Heart right ventricle (tissue), 16 donors: ENCODE results near the gene TJP1. TPM values are rescaled to one million over a fixed set of nuclear protein-coding genes. Genes with fewer than 3 reads are reported as not detected.

Experiments
- ATAC-seq, 8 donors: fragments of 200-7000 bp; cut with Tn5 transposase; one replicate each; pipeline ENCODE4 v1.9.1; 2020; ENCODE audit warnings: mild to moderate bottlenecking in 8 of 8, moderate library complexity in 8 of 8, moderate number of reproducible peaks in 1 of 8
- DNase-seq, 2 donors: peaks; one replicate each; pipeline ENCODE4 v3.0.0-alpha.2; 2020
- H3K27ac ChIP-seq, 10 donors: fragments of 200-600 bp; sonication (generic) in 2 of 10; one replicate each; pipeline versions ENCODE4 v1.5.0 to v1.8.0; 2020 to 2022; ENCODE audit warnings: mild to moderate bottlenecking in 3 of 10
- H3K27me3 ChIP-seq, 7 donors: fragments of 200-600 bp; one replicate each; pipeline ENCODE4 v1.8.0; 2021 to 2022; ENCODE audit warnings: mild to moderate bottlenecking in 2 of 7
- H3K36me3 ChIP-seq, 9 donors: fragments of 200-600 bp; sonication (generic) in 1 of 9; one replicate each; pipeline versions ENCODE4 v1.5.0 to v1.8.0; 2020 to 2022; ENCODE audit warnings: mild to moderate bottlenecking in 2 of 9
- H3K4me1 ChIP-seq, 9 donors: fragments of 200-600 bp; sonication (generic) in 1 of 9; one replicate each; pipeline versions ENCODE4 v1.5.0 to v1.8.0; 2020 to 2022; ENCODE audit warnings: mild to moderate bottlenecking in 4 of 9
- H3K4me3 ChIP-seq, 10 donors: fragments of 200-600 bp; sonication (generic) in 2 of 10; one replicate each; pipeline versions ENCODE4 v1.5.0 to v1.8.0; 2020 to 2022; ENCODE audit warnings: mild to moderate bottlenecking in 7 of 10, moderate library complexity in 2 of 10
- H3K9me3 ChIP-seq, 11 donors: fragments of 200-600 bp in 10 of 11; sonication (generic) in 2 of 11; one replicate each; pipeline versions ENCODE4 v1.5.0 to v1.8.0; 2013 to 2022; ENCODE audit warnings: mild to moderate bottlenecking in 2 of 11, control low read depth in 1 of 11, moderate library complexity in 1 of 11
- WGBS, 2 donors: extraction: QIAGEN DNeasy Blood & Tissue Kit; methylation state at CpG; one replicate each; pipeline ENCODE4 v1.1.7; 2013; ENCODE audit warnings: inconsistent platforms in 1 of 2; 5-methylcytosine and 5-hydroxymethylcytosine counted together
- intact Hi-C, 10 donors: fragments of 100-400 bp; cut with DNase I; formaldehyde crosslinking; loops; one replicate each; pipeline versions ENCODE4 v1.11.1 to v1.14.2; 2022
- polyA plus RNA-seq, 2 donors: library from polyadenylated mRNA; stranded (reverse); fragments of 200-250 nt; gene quantifications; one replicate each; pipeline ENCODE4 v1.2.3, GENCODE V29; 2013
- total RNA-seq, 10 donors: library from RNA; stranded (reverse); fragmentation: NEBNext Ultra II Directional in 3 of 10; extraction: Animal tissue kit (Norgen Biotek cat#: 25700) in 3 of 10; gene quantifications; one replicate each; pipeline versions ENCODE4 v1.2.1 to v1.2.4, GENCODE V29; 2021 to 2023
- TF ChIP-seq, protein P1 (sequence below), 9 donors: fragments of 200-600 bp; sonication (generic) in 2 of 9; IDR thresholded peaks; one replicate each; pipeline versions ENCODE4 v1.5.0 to v1.8.0; 2021 to 2022; ENCODE audit warnings: antibody characterized with exemption in 9 of 9, mild to moderate bottlenecking in 5 of 9, moderate library complexity in 1 of 9
- donor health status: Arrhythmogenic right ventricular cardiomyopathy.
- donor health status: ischemic (EF 13 %, LVEDD 7.1; RV severe dilation, severe dysfunction).
- donor health status: healthy with polysubstance abuse.
- donor health status: DM: no; HTN: yes; CAD: no.
- donor health status: DM: no; HTN: no; CAD: no.
- donor health status: ischemic (EF 25% LVEDD 6.9; RV normal size, moderate dysfunction).
- donor health status: ischemic (EF 25% LVEDD 5.7; RV mildly dilated, moderate dysfunction).
- donor health status: healthy.
- donor health status: DM: yes; HTN: yes; CAD: no.
- donor health status: Ischemic cardiomyopathy.
- donor health status: ischemic (EF 35%, LVEDD 5.7; RV mildly dilated, moderate dysfunction).
- donor health status: nonischemic (EF 11% LVEDD 7.7; RV severe dilation, severe dysfunction).
- donor health status: DM: yes; HTN: yes; CAD: no.
- donor health status: PGD.
- donor health status: ischemic (EF 29% LVEDD 5.4; RV normal size, mild dysfunction).
- donor health status: nonischemic (EF 23%, LVEDD 6.1; RV moderate dilation, normal function).

TJP1 gene
- total and polyA plus RNA-seq, 12 donors, result 22.8 to 166 (median 118) TPM

GRCh38 chr15:29805708-29806104, 16.6 kb downstream of the TJP1 start:
- Histone ChIP-seq H3K27ac (peak overlapping the region in 2 of 10 donors; percentile 32 to 38), H3K36me3 (no peaks in the 10 kb centered on the region), H3K9me3 (no peaks in the 10 kb centered on the region), H3K27me3 (no peaks in the 10 kb centered on the region), H3K4me1 (peaks cover 16 to 96% (median 82%) of the 10 kb centered on the region in 9 donors), H3K4me3 (no peak overlapping the region)
- ATAC-seq (no peak), DNase-seq (no peak)
- intact Hi-C loops, result no loop called here
- TF ChIP-seq, protein P1, sequence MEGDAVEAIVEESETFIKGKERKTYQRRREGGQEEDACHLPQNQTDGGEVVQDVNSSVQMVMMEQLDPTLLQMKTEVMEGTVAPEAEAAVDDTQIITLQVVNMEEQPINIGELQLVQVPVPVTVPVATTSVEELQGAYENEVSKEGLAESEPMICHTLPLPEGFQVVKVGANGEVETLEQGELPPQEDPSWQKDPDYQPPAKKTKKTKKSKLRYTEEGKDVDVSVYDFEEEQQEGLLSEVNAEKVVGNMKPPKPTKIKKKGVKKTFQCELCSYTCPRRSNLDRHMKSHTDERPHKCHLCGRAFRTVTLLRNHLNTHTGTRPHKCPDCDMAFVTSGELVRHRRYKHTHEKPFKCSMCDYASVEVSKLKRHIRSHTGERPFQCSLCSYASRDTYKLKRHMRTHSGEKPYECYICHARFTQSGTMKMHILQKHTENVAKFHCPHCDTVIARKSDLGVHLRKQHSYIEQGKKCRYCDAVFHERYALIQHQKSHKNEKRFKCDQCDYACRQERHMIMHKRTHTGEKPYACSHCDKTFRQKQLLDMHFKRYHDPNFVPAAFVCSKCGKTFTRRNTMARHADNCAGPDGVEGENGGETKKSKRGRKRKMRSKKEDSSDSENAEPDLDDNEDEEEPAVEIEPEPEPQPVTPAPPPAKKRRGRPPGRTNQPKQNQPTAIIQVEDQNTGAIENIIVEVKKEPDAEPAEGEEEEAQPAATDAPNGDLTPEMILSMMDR (IDR thresholded peaks at IDR 0.05), result no peak
- 47 to 49% methylated on average over 4 of the region's 4 CpGs for WGBS, 2 donors

DNA sequence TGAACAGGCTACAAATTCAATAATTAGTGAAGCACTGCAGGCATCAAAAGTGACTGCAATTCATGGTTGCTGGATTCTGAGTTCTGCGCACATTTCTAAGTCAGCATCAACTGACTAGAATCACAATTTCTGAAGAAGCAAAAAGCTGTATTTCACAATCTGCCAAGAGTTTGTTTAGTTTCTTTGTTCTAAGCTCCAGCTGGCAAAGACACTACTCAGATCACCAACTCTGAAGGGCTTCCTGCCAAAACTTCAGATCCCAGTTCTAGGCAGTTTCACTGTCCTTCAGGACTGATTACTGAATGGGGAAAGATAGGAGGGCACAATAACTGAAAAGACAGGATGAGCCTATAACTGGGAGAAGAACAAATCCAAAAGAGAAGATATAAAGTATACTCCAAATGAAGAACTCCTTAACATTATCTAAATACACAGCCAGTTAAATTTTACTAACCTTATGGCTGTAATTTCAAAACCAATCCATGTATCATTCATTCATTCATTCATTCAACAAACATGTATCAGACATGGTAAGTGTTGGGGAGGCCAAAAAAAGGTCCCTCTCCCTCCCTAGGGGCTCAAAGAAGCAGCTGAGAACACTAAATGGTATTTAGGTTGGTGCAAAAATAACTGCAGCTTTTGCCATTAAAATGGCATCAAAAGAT, 17.1 kb downstream of the TJP1 start:
- TF ChIP-seq, protein P1 (IDR thresholded peaks at IDR 0.05), result no peak
- Histone ChIP-seq H3K4me1 (peaks cover 11 to 96% (median 82%) of the 10 kb centered on the region in 9 donors), H3K4me3 (no peak overlapping the region), H3K36me3 (no peaks in the 10 kb centered on the region), H3K27me3 (no peaks in the 10 kb centered on the region), H3K9me3 (no peaks in the 10 kb centered on the region), H3K27ac (peak overlapping the region in 7 of 10 donors; percentile 7 to 44 (median 38))
- intact Hi-C loops, result no loop called here
- DNase-seq (peak in 1 of 2 donors; percentile 62), ATAC-seq (peak; percentile 36 to 89 (median 72))
- WGBS, 2 donors, result 25 to 46% methylated on average over 1 of the region's 1 CpG

GRCh38 chr15:29802411-29802810, 19.9 kb downstream of the TJP1 start:
- H3K27me3 ChIP-seq, result no peaks in the 10 kb centered on the region
- H3K27ac ChIP-seq, result peak overlapping the region in 5 of 10 donors; percentile 23 to 77 (median 67)
- peaks cover 11 to 87% (median 77%) of the 10 kb centered on the region in 9 donors for H3K4me1 ChIP-seq
- WGBS, 2 donors, result 38 to 44% methylated on average over 1 of the region's 1 CpG
- peaks cover 0 to 20% (median 4%) of the 10 kb centered on the region in 9 donors for H3K36me3 ChIP-seq
- no peak for ATAC-seq
- H3K4me3 ChIP-seq, result no peak overlapping the region
- intact Hi-C loops, result loop anchor here in 1 of 10 donors (5.0 kb wide), 1 partner anchor 35 kb away; no protein-coding TSS in a partner anchor
- DNase-seq, result no peak
- no peaks in the 10 kb centered on the region for H3K9me3 ChIP-seq
- TF ChIP-seq, protein P1 (IDR thresholded peaks at IDR 0.05), result no peak

- Histone ChIP-seq H3K4me1 (peaks cover 9 to 80% (median 64%) of the 10 kb centered on the region in 9 donors), H3K9me3 (peaks cover 0 to 4% (median 0%) of the 10 kb centered on the region in 11 donors), H3K27me3 (no peaks in the 10 kb centered on the region), H3K4me3 (peak overlapping the region in 7 of 10 donors; percentile 11 to 44 (median 31)), H3K27ac (peak overlapping the region in 9 of 10 donors; percentile 26 to 78 (median 68)), H3K36me3 (peaks cover 0 to 20% (median 4%) of the 10 kb centered on the region in 9 donors)
- TF ChIP-seq, protein P1 (IDR thresholded peaks at IDR 0.05), result no peak
- ATAC-seq, result peak in 6 of 8 donors; percentile 41 to 76 (median 65)
- intact Hi-C loops, result loop anchor here in 1 of 10 donors (5.0 kb wide), 1 partner anchor 33 kb away; no protein-coding TSS in a partner anchor
- 30 to 32% methylated on average over 7 of the region's 7 CpGs for WGBS, 2 donors
- DNase-seq, result no peak
Measured at GRCh38 chr15:29800491-29801366, 21.5 kb downstream of the TJP1 start.
